ENCODE data around the gene MIDN.

The MIDN gene

GRCh38 chr19:1220976-1221903 is 27.1 kb upstream of the MIDN start:
- no peak for DNase-seq

- DNase-seq, result no peak
These were observed 26.5 kb upstream of the MIDN start for GRCh38 chr19:1221904-1222255.

- no peak for DNase-seq
These were observed 26.0 kb upstream of the MIDN start for GRCh38 chr19:1222394-1222793.

- DNase-seq, result no peak
These were observed 25.1 kb upstream of the MIDN start for GRCh38 chr19:1223018-1223855.

GRCh38 chr19:1224047-1224825 is 24.1 kb upstream of the MIDN start:
- DNase-seq, result no peak

GRCh38 chr19:1224847-1225246 is 23.5 kb upstream of the MIDN start:
- DNase-seq, result no peak

GRCh38 chr19:1225440-1226226 is 22.8 kb upstream of the MIDN start:
- DNase-seq, result no peak

GRCh38 chr19:1226227-1226518 is 22.2 kb upstream of the MIDN start:
- DNase-seq, result no peak

GRCh38 chr19:1226522-1227303 is 21.7 kb upstream of the MIDN start:
- no peak for DNase-seq

- no peak for DNase-seq
These were observed 20.9 kb upstream of the MIDN start for GRCh38 chr19:1227304-1228054.

- DNase-seq, result no peak
These were observed 20.0 kb upstream of the MIDN start for GRCh38 chr19:1228161-1228957.

GRCh38 chr19:1229056-1229923 is 19.1 kb upstream of the MIDN start:
- no peak for DNase-seq

- no peak for DNase-seq
These were observed 18.2 kb upstream of the MIDN start for GRCh38 chr19:1229924-1230782.

- DNase-seq, result no peak
These were observed 17.4 kb upstream of the MIDN start for GRCh38 chr19:1230783-1231489.

- DNase-seq, result no peak
These were observed 16.4 kb upstream of the MIDN start for GRCh38 chr19:1231729-1232637.

GRCh38 chr19:1232652-1233072 is 15.7 kb upstream of the MIDN start:
- peak; percentile 19 for DNase-seq
